Activated CD4-positive, alpha-beta T cell treated with anti-CD3 and anti-CD28 coated beads for 24 hours (primary cell): ENCODE data around the gene ZDHHC21.

Source experiments
- DNase-seq, 2 donors: peaks; one replicate each; pipeline ENCODE4 v3.0.0-alpha.2; 2020; ENCODE audit warnings: low read depth in 2 of 2

Gene ZDHHC21

GRCh38 chr9:14616188-14616982, 76.8 kb downstream of the ZDHHC21 start:
- DNase-seq = no peak

GRCh38 chr9:14608540-14608939, 84.7 kb downstream of the ZDHHC21 start:
- no peak for DNase-seq

- no peak for DNase-seq
Observed at GRCh38 chr9:14597171-14597799, 95.9 kb downstream of the ZDHHC21 start.

DNA sequence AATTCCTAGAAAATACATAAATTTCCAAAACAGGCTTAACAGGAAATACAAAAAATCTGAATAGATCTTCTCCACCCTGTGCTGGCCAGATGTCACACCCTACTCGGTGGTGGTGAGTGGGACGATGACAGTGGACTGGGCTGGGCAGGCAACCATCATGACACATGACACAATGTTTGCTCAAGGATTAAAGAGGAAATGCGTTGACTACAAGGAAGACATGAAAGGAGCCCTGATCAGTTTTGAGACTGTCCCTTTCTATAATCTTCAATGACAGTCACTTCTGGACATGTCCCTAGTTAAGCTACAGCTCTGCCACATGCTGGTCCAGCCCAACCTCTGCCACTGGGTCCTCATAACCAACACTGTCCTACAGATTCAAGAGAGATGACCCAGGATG, 99.8 kb downstream of the ZDHHC21 start:
- DNase-seq = no peak

DNA sequence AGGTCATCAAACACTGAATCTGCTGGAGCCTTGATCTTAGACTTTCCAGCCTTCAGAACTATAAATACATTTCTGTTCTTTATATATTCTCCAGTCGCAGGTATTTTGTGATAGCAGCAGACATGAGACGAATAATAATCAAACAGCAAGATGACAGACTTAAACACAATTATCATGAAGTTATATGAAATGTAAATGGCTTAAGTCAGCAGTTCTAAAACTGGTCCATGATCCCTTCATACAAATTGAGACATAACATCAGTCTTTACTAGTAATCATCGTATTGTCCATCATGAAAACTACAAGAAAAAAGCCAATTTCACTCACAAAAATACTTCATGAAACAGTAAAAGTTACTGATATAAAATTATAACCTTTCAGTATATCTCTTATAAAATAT, 101.8 kb downstream of the ZDHHC21 start:
- no peak for DNase-seq

- DNase-seq = no peak
Observed at GRCh38 chr9:14585730-14586473, 107.3 kb downstream of the ZDHHC21 start.

DNA sequence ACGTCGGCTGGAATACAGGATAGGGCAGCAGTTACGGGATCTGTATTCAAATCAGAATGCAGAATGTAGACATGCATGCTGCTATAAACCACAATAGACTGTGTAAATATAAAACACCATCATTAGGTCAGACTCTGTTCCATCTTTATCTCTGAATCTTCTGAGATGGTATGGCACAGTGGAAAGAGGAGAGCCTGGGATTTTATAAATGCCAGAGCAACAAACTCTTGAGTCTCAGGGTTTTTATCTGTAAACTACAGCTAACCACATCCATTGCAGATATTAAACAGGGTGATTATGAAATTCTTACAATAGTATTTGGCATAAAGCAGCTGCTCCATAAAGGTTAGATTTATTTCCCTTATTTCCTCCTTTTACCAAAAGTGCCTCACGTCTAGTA, 108.7 kb downstream of the ZDHHC21 start:
- no peak for DNase-seq

DNA sequence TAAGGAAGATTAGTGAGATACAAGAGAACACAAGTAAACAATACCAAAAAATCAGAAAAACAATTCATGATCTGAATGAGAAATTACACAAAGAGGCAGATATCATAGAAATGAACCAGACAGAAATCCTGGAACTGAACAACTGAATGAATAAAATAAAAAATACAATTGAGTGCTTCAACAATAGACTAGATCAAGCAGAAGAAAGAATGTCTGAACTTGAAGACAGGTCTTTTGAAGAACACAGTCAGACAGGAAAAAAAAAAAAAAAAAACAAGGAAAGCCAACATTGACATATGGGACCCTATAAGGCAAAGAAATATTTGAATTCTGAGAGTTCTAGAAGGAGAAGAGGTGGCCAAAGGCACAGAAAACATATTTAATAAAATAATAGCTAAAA, 115.2 kb downstream of the ZDHHC21 start:
- DNase-seq = no peak

DNA sequence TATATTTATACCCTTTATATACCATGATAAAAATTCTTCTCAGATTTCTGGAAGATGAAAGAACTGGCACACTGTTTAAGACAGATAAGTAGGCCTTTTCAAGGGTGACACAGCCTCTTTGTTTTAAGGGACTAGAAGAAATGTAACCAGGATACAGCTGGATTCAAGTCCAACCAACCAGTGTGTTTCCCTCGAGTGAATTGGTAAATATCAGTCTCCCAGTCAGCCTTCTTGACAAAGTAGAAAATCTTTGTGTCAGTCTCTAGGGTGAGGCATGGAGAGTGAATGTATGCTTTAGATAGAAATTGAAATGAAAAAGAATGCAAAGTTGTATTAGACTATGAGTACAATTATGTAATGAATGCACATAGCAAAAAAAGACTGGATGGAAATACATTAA, 119.1 kb downstream of the ZDHHC21 start:
- DNase-seq = no peak

- no peak for DNase-seq
Observed at GRCh38 chr9:14573319-14573718, 119.9 kb downstream of the ZDHHC21 start.

DNA sequence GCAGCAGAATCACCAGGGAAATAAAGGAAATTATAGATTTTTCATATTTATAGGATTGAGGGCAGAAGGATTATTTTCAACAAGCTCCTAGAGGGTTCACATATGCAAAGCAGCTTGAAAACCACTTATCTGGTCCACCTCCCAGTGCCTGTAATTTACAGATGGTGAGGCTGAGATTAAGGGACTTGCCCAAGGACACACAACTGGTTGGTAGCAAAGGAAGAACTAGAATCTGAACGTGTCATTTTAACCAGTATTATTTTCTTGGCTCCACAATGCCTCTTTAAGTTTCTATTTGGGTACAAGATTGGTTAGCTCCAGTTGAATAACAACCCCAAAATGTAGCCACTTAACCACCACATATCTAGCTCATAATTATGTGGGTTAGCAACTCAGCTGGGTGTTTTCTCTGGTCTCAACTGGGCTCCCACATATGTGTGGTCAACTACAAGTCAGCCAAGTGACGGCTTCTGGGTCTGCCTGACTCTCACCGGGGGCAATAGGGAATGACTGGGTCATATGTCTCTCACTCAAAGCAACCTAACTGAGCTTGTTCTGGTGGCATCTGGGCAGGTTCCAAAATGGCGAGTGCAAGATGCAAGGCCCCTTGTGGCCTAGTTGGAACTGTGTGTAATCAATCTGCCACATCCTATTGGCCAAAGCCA, 127.7 kb downstream of the ZDHHC21 start:
- no peak for DNase-seq

DNA sequence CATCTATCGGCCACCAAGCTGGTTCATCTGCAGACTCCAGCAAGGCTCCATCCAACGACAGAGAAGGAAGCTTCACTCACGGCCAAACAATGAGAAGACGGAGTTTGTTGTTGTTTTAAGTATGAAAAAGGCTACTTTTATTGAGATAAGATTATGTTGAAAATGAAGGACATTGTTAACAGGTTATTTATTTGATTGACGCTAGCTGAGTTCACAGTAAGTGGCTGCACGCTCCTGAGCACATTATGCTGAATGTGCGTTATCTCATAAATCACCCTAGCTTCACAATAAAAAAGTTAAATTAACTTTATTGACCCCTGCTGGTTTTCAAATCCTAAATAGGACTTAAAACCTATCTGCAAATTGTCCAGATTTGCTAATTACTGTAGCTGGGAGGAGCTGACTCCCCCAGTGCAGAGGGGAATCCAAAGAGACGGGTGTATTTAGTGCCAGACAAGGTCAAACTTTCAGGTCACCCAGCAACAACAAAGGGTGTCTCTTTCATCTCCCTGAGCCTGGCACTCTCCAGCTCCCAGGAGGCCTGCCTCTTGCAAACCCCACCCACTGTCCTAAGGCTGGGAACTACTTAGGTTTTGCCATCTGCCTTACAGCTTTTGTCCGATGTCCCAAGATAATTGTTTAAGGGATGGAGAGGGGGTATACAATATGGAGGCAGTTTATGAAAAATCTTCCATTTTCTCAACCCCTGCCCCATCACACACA, 129.2 kb downstream of the ZDHHC21 start:
- DNase-seq = no peak

- no peak for DNase-seq
Observed at GRCh38 chr9:14561929-14562405, 131.3 kb downstream of the ZDHHC21 start.
